CD4-positive, CD25-positive, alpha-beta regulatory T cell (primary cell): Measurements from ENCODE around the gene RAB43. TPM values are rescaled to one million over a fixed set of nuclear protein-coding genes. Genes with fewer than 3 reads are reported as not detected.

ENCODE experiments used
- polyA plus RNA-seq, 4 donors: library from polyadenylated mRNA; unstranded; fragments of 300-500 nt; fragmentation: Illumina TruSeq; gene quantifications; one replicate each; pipeline ENCODE4 v1.2.3, GENCODE V29; 2021
- total RNA-seq: library from RNA; stranded (reverse); gene quantifications from one replicate; pipeline ENCODE4 v1.2.3, GENCODE V29; 2022

RAB43 gene
- total and polyA plus RNA-seq, 5 donors from 2014 or later: 14.5 to 57.2 (median 21.8) TPM

Other genes starting within 250 kb of the RAB43 start
- 46.7 TPM for gene ACAD9, start 242.2 kb downstream of the RAB43 start, total RNA-seq
- 10 to 100 TPM; 18.0 to 26.1 (median 22.1) TPM for gene ACAD9, start 242.2 kb downstream of the RAB43 start, polyA plus RNA-seq
- gene CFAP92, start 127.7 kb downstream of the RAB43 start, total RNA-seq: not detected
- under 1 TPM in 1 of 4 donors, not detected in 3; 0.28 TPM for gene CFAP92, start 127.7 kb downstream of the RAB43 start, polyA plus RNA-seq
- gene EFCC1, start 120.5 kb downstream of the RAB43 start, total RNA-seq: 0.15 TPM
- not detected for gene EFCC1, start 120.5 kb downstream of the RAB43 start, polyA plus RNA-seq
- 3.7 TPM for gene GP9, start 61.0 kb downstream of the RAB43 start, total RNA-seq
- not detected for gene GP9, start 61.0 kb downstream of the RAB43 start, polyA plus RNA-seq
- 45.8 TPM for gene ISY1, start 39.3 kb upstream of the RAB43 start, total RNA-seq
- gene ISY1, start 39.3 kb upstream of the RAB43 start, polyA plus RNA-seq: 100 to 1,000 TPM in 1 of 4 donors, 10 to 100 TPM in 3; 84.2 to 109 (median 88.2) TPM
- gene CNBP, start 62.1 kb upstream of the RAB43 start, total RNA-seq: 278 TPM
- gene CNBP, start 62.1 kb upstream of the RAB43 start, polyA plus RNA-seq: 1,000 to 10,000 TPM; 1,048 to 1,097 (median 1,094) TPM
- 90.4 TPM for gene COPG1, start 127.8 kb upstream of the RAB43 start, total RNA-seq
- gene COPG1, start 127.8 kb upstream of the RAB43 start, polyA plus RNA-seq: 100 to 1,000 TPM in 1 of 4 donors, 10 to 100 TPM in 3; 67.7 to 105 (median 85.0) TPM
- gene HMCES, start 157.1 kb upstream of the RAB43 start, total RNA-seq: 64.1 TPM
- 100 to 1,000 TPM in 2 of 4 donors, 10 to 100 TPM in 2; 90.9 to 115 (median 100) TPM for gene HMCES, start 157.1 kb upstream of the RAB43 start, polyA plus RNA-seq